ENCODE data around the gene RNF141.

The RNF141 gene

GRCh38 chr11:10497371-10498021 lies 43.5 kb downstream of the RNF141 start:
- no peak for DNase-seq

GRCh38 chr11:10496296-10496936 lies 44.6 kb downstream of the RNF141 start:
- no peak for DNase-seq

GRCh38 chr11:10495464-10495786 lies 45.6 kb downstream of the RNF141 start:
- no peak for DNase-seq

- DNase-seq = no peak
Observed at GRCh38 chr11:10494636-10495463, 46.1 kb downstream of the RNF141 start.

GRCh38 chr11:10493041-10493663 lies 47.8 kb downstream of the RNF141 start:
- no peak for DNase-seq

- no peak for DNase-seq
Observed at GRCh38 chr11:10492084-10492483, 48.9 kb downstream of the RNF141 start.

- DNase-seq = no peak
Observed at GRCh38 chr11:10490398-10491241, 50.4 kb downstream of the RNF141 start.

- DNase-seq = no peak
Observed at GRCh38 chr11:10490032-10490397, 51.0 kb downstream of the RNF141 start.

GRCh38 chr11:10488934-10489691 lies 51.9 kb downstream of the RNF141 start:
- DNase-seq = no peak

- no peak for DNase-seq
Observed at GRCh38 chr11:10488121-10488933, 52.7 kb downstream of the RNF141 start.

GRCh38 chr11:10487002-10487647 lies 53.9 kb downstream of the RNF141 start:
- DNase-seq = no peak

GRCh38 chr11:10486161-10486840 lies 54.7 kb downstream of the RNF141 start:
- no peak for DNase-seq

- DNase-seq = no peak
Observed at GRCh38 chr11:10485646-10486045, 55.3 kb downstream of the RNF141 start.

- DNase-seq = no peak
Observed at GRCh38 chr11:10484461-10485180, 56.4 kb downstream of the RNF141 start.

GRCh38 chr11:10483584-10483983 lies 57.4 kb downstream of the RNF141 start:
- DNase-seq = no peak

- no peak for DNase-seq
Observed at GRCh38 chr11:10483174-10483573, 57.8 kb downstream of the RNF141 start.

- DNase-seq = no peak
Observed at GRCh38 chr11:10481560-10482349, 59.2 kb downstream of the RNF141 start.

GRCh38 chr11:10480760-10481159 lies 60.2 kb downstream of the RNF141 start:
- DNase-seq = no peak
